Activated naive CD4-positive, alpha-beta T cell (primary cell): ENCODE results near the gene MIPEP.

Experiments used
- DNase-seq, 4 experiments: peaks; one replicate each; lab custom pipeline; 2025; lab: John Stamatoyannopoulos, UW

MIPEP gene

GRCh38 chr13:23852351-23852750 lies 36.8 kb downstream of the MIPEP start:
- no peak for DNase-seq

- no peak for DNase-seq
Observed at GRCh38 chr13:23851106-23851505, 38.1 kb downstream of the MIPEP start.

GRCh38 chr13:23850134-23850533 lies 39.1 kb downstream of the MIPEP start:
- no peak for DNase-seq

- DNase-seq, result no peak
Observed at GRCh38 chr13:23849670-23850069, 39.5 kb downstream of the MIPEP start.

- no peak for DNase-seq
Observed at GRCh38 chr13:23848646-23849141, 40.5 kb downstream of the MIPEP start.

- no peak for DNase-seq
Observed at GRCh38 chr13:23848019-23848418, 41.2 kb downstream of the MIPEP start.

GRCh38 chr13:23847497-23847896 lies 41.7 kb downstream of the MIPEP start:
- no peak for DNase-seq

- no peak for DNase-seq
Observed at GRCh38 chr13:23845105-23845725, 44.0 kb downstream of the MIPEP start.

- DNase-seq, result no peak
Observed at GRCh38 chr13:23844132-23844531, 45.1 kb downstream of the MIPEP start.

GRCh38 chr13:23843436-23843835 lies 45.8 kb downstream of the MIPEP start:
- no peak for DNase-seq

GRCh38 chr13:23842406-23842805 lies 46.8 kb downstream of the MIPEP start:
- DNase-seq, result no peak

GRCh38 chr13:23833733-23834611 lies 55.2 kb downstream of the MIPEP start:
- DNase-seq, result no peak

- DNase-seq, result no peak
Observed at GRCh38 chr13:23828866-23829265, 60.3 kb downstream of the MIPEP start.

- no peak for DNase-seq
Observed at GRCh38 chr13:23828086-23828485, 61.1 kb downstream of the MIPEP start.

- no peak for DNase-seq
Observed at GRCh38 chr13:23825179-23825578, 64.0 kb downstream of the MIPEP start.

GRCh38 chr13:23824371-23824770 lies 64.8 kb downstream of the MIPEP start:
- DNase-seq, result no peak

- no peak for DNase-seq
Observed at GRCh38 chr13:23822252-23822824, 66.9 kb downstream of the MIPEP start.

GRCh38 chr13:23820530-23820929 lies 68.7 kb downstream of the MIPEP start:
- DNase-seq, result no peak

- no peak for DNase-seq
Observed at GRCh38 chr13:23817830-23818229, 71.4 kb downstream of the MIPEP start.

- no peak for DNase-seq
Observed at GRCh38 chr13:23817136-23817535, 72.1 kb downstream of the MIPEP start.

- no peak for DNase-seq
Observed at GRCh38 chr13:23813635-23814034, 75.6 kb downstream of the MIPEP start.

- no peak for DNase-seq
Observed at GRCh38 chr13:23811366-23812062, 77.7 kb downstream of the MIPEP start.
